HepG2 (cell line): ENCODE data around the gene WDR54. TPM values are rescaled to one million over a fixed set of nuclear protein-coding genes. Genes with fewer than 3 reads are reported as not detected.
A peak's percentile ranks its signal among the peaks of the same experiment; 100 is the strongest.

Source experiments
- AKAP8 ChIP-seq: sonication (generic); formaldehyde crosslinking; IDR thresholded peaks from 2 replicates; pipeline ENCODE4 v1.5.1; 2020; ENCODE audit warnings: mild to moderate bottlenecking, missing genetic modification reagents
- ATF4 ChIP-seq, 2 experiments: fragments of 450-650 bp in 1 of 2; sonication (generic) in 1 of 2; formaldehyde crosslinking; IDR thresholded peaks; 2 replicates each; pipeline versions ENCODE4 v1.5.0 to v1.8.0; 2020 to 2022; ENCODE audit warnings: mild to moderate bottlenecking in 1 of 2, missing genetic modification reagents in 1 of 2
- GABPA ChIP-seq, 2 experiments: IDR thresholded peaks; 2 replicates each; pipeline ENCODE4 v1.6.1; 2011 to 2016; ENCODE audit warnings: low read depth in 2 of 2, low read length in 1 of 2, missing biosample characterization in 1 of 2, missing genetic modification characterization in 1 of 2
- IKZF4 ChIP-seq: sonication (generic); formaldehyde crosslinking; IDR thresholded peaks from 2 replicates; pipeline ENCODE4 v1.5.1; 2020; ENCODE audit warnings: borderline replicate concordance, mild to moderate bottlenecking, low read depth, missing genetic modification reagents; ENCODE audit errors: not compliant biosample characterization
- IRF1 ChIP-seq: sonication (generic); formaldehyde crosslinking; IDR thresholded peaks from 2 replicates; pipeline ENCODE4 v1.4.0; 2020; ENCODE audit warnings: low read depth, mild to moderate bottlenecking, missing genetic modification reagents
- MTA1 ChIP-seq: sonication (generic); formaldehyde crosslinking; IDR thresholded peaks from 2 replicates; pipeline ENCODE4 v1.4.0; 2020; ENCODE audit warnings: missing genetic modification reagents, mild to moderate bottlenecking, borderline replicate concordance
- NFKBIZ ChIP-seq: IDR thresholded peaks from 2 replicates; pipeline ENCODE4 v1.6.1; 2018; ENCODE audit warnings: missing genetic modification reagents, missing compliant biosample characterization
- PCBP2 ChIP-seq: fragments of 200-400 bp; formaldehyde crosslinking; optimal IDR thresholded peaks from 2 replicates; pipeline ENCODE3; 2018; ENCODE audit warnings: low read length, low read depth; ENCODE audit not compliant: poor library complexity, severe bottlenecking
- POLR2AphosphoS5 ChIP-seq: IDR thresholded peaks from 2 replicates; pipeline ENCODE4 v1.6.1; 2012; ENCODE audit warnings: low read depth, low read length
- RAD51 ChIP-seq: fragments of 450-650 bp; IDR thresholded peaks from 2 replicates; pipeline ENCODE4 v1.6.1; 2016; ENCODE audit warnings: borderline replicate concordance
- RNF219 ChIP-seq: sonication (generic); formaldehyde crosslinking; IDR thresholded peaks from 2 replicates; pipeline ENCODE4 v1.5.0; 2020; ENCODE audit warnings: mild to moderate bottlenecking, missing genetic modification reagents
- SMYD3 ChIP-seq: sonication (generic); formaldehyde crosslinking; IDR thresholded peaks from 2 replicates; pipeline ENCODE4 v1.8.1; 2023; ENCODE audit warnings: mild to moderate bottlenecking, missing genetic modification reagents
- ZNF143 ChIP-seq: sonication (generic); formaldehyde crosslinking; IDR thresholded peaks from 2 replicates; pipeline ENCODE4 v1.4.0; 2020; ENCODE audit warnings: missing genetic modification reagents
- ZNF3 ChIP-seq: IDR thresholded peaks from 2 replicates; pipeline ENCODE4 v1.7.0; 2017; ENCODE audit warnings: inconsistent platforms
- ZNF317 ChIP-seq: sonication (generic); formaldehyde crosslinking; IDR thresholded peaks from 2 replicates; pipeline ENCODE4 v1.5.0; 2020; ENCODE audit warnings: mild to moderate bottlenecking, missing genetic modification reagents
- ZNF672 ChIP-seq: sonication (generic); formaldehyde crosslinking; IDR thresholded peaks from 2 replicates; pipeline ENCODE4 v1.8.1; 2022; ENCODE audit warnings: missing genetic modification reagents
- ZSCAN20 ChIP-seq: sonication (generic); formaldehyde crosslinking; IDR thresholded peaks from 2 replicates; pipeline ENCODE4 v1.4.0; 2020; ENCODE audit warnings: missing genetic modification reagents, mild to moderate bottlenecking, borderline replicate concordance
- polyA plus RNA-seq, 8 experiments: library from polyadenylated mRNA; depleted of rRNA in 3 of 8; stranded (reverse) in 7 of 8; unstranded in 1 of 8; fragments of >200 nt; fragmentation: Illumina TruSeq in 4 of 8; extraction: Trizol in 4 of 8; gene quantifications; 2 replicates each; pipeline versions ENCODE4 v1.2.1 to v1.2.3, GENCODE V29; 2011 to 2016; ENCODE audit warnings: low read depth in 4 of 8, missing spikeins in 1 of 8, mixed read lengths in 1 of 8; ENCODE audit not compliant: insufficient read depth in 1 of 8
- total RNA-seq, 5 experiments: library from RNA; depleted of rRNA; stranded (reverse); fragments of >200 nt; fragmentation: Illumina TruSeq; extraction: Trizol; gene quantifications; 2 replicates each; pipeline ENCODE4 v1.2.3, GENCODE V29; 2016; ENCODE audit warnings: low read depth in 1 of 5
- TF ChIP-seq, protein P1 (sequence below): IDR thresholded peaks from 2 replicates; pipeline ENCODE4 v1.6.1; 2016; ENCODE audit warnings: missing compliant biosample characterization, missing genetic modification reagents, borderline replicate concordance
- TF ChIP-seq, protein P2 (sequence below): sonication (generic); formaldehyde crosslinking; IDR thresholded peaks from 2 replicates; pipeline ENCODE4 v1.4.0; 2020; ENCODE audit warnings: missing genetic modification reagents, mild to moderate bottlenecking, borderline replicate concordance
- TF ChIP-seq, protein P3 (sequence below): sonication (generic); formaldehyde crosslinking; IDR thresholded peaks from 2 replicates; pipeline ENCODE4 v1.8.1; 2023; ENCODE audit warnings: mild to moderate bottlenecking, missing genetic modification reagents, borderline replicate concordance

WDR54 gene
- total and polyA plus RNA-seq, 2 of the 13 experiments (the other 11 are each of a cell fraction or from before 2014, with no cell fraction given), result 2.0 to 17.3 TPM

GRCh38 chr2:74454654-74455511, 33.4 kb downstream of the WDR54 start, which contains the start of gene INO80B (continued):
- TF ChIP-seq, protein P1, sequence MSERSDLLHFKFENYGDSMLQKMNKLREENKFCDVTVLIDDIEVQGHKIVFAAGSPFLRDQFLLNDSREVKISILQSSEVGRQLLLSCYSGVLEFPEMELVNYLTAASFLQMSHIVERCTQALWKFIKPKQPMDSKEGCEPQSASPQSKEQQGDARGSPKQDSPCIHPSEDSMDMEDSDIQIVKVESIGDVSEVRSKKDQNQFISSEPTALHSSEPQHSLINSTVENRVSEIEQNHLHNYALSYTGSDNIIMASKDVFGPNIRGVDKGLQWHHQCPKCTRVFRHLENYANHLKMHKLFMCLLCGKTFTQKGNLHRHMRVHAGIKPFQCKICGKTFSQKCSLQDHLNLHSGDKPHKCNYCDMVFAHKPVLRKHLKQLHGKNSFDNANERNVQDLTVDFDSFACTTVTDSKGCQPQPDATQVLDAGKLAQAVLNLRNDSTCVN, result peak; percentile 90; the same call in 1 of the 2 replicates
- TF ChIP-seq ATF4 (CRISPR knock-in tag; IDR thresholded peaks at IDR 0.05) (peak in 1 of 2 experiments; percentile 80; a peak in 2 of 4 replicates), ZNF672 (CRISPR knock-in tag) (no peak), ZNF3 (CRISPR knock-in tag) (peak; percentile 32; the same call in 1 of the 2 replicates), POLR2AphosphoS5 (peak; percentile 57), RAD51 (no peak), IRF1 (CRISPR knock-in tag) (0 out of 2 replicates have a peak, but pooled peaks have one; percentile 81), MTA1 (CRISPR knock-in tag) (peak; percentile 89; the same call in 1 of the 2 replicates), GABPA (IDR thresholded peaks at IDR 0.05; ENCODE audit: low read depth, low read length) (peak; percentile 97), GABPA (CRISPR knock-in tag; IDR thresholded peaks at IDR 0.05; ENCODE audit: low read depth) (peak; percentile 100), SMYD3 (CRISPR knock-in tag) (peak; percentile 61; the same call in 1 of the 2 replicates), RNF219 (CRISPR knock-in tag) (no peak), ZSCAN20 (CRISPR knock-in tag) (no peak), ZNF143 (CRISPR knock-in tag) (peak; percentile 84), PCBP2 (peak; percentile 54), NFKBIZ (CRISPR knock-in tag) (peak; percentile 84), ZNF317 (CRISPR knock-in tag) (peak; percentile 76), IKZF4 (peak; percentile 39), AKAP8 (CRISPR knock-in tag) (no peak; the same call in 1 of the 2 replicates)
- TF ChIP-seq, protein P2, sequence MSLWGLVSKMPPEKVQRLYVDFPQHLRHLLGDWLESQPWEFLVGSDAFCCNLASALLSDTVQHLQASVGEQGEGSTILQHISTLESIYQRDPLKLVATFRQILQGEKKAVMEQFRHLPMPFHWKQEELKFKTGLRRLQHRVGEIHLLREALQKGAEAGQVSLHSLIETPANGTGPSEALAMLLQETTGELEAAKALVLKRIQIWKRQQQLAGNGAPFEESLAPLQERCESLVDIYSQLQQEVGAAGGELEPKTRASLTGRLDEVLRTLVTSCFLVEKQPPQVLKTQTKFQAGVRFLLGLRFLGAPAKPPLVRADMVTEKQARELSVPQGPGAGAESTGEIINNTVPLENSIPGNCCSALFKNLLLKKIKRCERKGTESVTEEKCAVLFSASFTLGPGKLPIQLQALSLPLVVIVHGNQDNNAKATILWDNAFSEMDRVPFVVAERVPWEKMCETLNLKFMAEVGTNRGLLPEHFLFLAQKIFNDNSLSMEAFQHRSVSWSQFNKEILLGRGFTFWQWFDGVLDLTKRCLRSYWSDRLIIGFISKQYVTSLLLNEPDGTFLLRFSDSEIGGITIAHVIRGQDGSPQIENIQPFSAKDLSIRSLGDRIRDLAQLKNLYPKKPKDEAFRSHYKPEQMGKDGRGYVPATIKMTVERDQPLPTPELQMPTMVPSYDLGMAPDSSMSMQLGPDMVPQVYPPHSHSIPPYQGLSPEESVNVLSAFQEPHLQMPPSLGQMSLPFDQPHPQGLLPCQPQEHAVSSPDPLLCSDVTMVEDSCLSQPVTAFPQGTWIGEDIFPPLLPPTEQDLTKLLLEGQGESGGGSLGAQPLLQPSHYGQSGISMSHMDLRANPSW (CRISPR knock-in tag), result peak; percentile 98
- TF ChIP-seq, protein P3, sequence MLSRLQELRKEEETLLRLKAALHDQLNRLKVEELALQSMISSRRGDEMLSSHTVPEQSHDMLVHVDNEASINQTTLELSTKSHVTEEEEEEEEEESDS (CRISPR knock-in tag), result no peak; the same call in 1 of the 2 replicates
